HG03196 (cell line): ENCODE results near the gene CGNL1.

Experiments
- ATAC-seq: cut with Tn5 transposase; IDR thresholded peaks from one replicate; pipeline ENCODE4 v1.9.1; 2021; ENCODE audit not compliant: unreplicated experiment

The CGNL1 gene

GRCh38 chr15:57348081-57348480 lies 28.2 kb upstream of the CGNL1 start:
- ATAC-seq: no peak

DNA sequence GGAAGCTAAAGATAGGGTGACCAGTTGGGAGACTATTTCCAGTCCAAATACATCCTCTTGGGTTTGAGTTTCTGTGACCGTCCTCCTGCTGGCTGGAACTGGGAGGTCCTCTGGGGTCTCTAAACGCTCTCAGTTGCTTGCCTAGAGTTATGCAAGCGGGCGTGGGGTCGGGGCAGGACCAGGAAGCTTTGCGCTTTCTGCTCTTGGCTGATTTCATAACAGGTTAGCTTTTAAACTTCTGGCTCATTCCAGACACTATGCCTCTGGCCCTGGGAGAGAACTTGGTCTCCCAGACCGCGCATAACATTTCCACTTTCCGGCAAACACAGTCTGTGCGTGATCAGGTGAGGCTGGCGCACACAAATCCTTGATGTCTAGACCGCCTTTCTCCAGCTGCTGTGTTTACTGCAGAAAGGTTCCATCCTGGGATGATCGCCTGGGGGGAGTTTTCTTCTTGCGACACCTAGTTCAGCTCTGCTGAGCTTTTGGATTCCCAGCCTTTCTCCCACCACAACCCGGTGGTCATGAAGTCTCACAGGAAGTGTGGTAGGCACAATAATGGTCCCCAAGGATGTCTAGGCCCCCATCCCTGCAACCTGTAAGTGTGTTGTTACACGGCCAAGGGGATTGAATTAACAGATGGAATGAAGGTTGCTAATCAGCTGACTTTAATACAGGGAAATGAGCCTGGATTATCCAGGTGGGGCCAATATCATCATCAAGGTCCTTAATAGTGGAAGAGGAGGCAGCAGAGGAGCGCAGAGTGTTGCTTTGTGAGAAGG lies 23.6 kb upstream of the CGNL1 start:
- ATAC-seq: no peak

GRCh38 chr15:57353317-57353804 lies 22.9 kb upstream of the CGNL1 start:
- no peak for ATAC-seq

- ATAC-seq: no peak
These were observed 21.7 kb upstream of the CGNL1 start for GRCh38 chr15:57354436-57355123.

DNA sequence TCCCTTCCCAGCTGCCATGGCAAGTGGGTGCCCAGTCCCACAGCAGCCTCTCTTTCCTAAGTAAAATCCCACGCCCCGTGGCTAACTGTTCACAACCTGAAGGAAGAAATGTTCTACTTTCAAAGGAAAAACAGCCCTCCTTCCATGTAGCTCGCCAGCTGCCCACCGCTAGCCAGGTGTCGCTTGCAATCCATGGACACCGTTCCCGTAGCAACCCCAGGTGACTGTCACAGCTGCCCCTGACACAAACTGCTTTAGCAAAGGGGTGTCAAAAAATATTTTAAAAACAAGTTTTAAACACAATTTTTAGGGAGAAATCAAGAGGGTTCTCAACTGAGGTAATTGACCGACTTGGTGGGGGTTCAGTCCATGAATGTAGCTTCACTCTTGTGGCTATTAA lies 21.0 kb upstream of the CGNL1 start:
- no peak for ATAC-seq

- ATAC-seq: no peak
These were observed 20.1 kb upstream of the CGNL1 start for GRCh38 chr15:57356178-57356577.

- no peak for ATAC-seq
These were observed 19.7 kb upstream of the CGNL1 start for GRCh38 chr15:57356636-57357035.

- no peak for ATAC-seq
These were observed 18.5 kb upstream of the CGNL1 start for GRCh38 chr15:57357799-57358198.

DNA sequence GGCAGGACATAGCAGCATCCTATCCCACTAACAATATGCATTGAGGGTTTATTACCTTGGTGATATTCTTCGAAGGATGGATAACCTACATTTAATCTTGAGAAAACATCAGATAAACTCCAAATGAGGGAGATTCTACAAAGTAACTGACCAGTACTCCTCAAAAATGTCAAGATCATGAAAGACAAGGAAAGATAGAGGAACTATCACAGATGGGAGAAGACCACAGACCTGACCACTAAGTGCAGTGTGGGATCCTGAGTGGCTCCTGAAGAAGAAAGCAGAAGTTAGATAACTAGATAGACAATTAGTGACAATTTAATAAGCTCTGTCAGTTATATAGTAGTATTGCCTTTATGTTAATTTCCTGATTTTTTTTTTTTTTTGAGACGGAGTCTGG lies 17.7 kb upstream of the CGNL1 start:
- no peak for ATAC-seq

GRCh38 chr15:57363661-57364060 lies 12.6 kb upstream of the CGNL1 start:
- ATAC-seq: no peak

GRCh38 chr15:57364282-57365007 lies 11.9 kb upstream of the CGNL1 start:
- no peak for ATAC-seq

GRCh38 chr15:57367556-57367955 lies 8.7 kb upstream of the CGNL1 start:
- no peak for ATAC-seq

DNA sequence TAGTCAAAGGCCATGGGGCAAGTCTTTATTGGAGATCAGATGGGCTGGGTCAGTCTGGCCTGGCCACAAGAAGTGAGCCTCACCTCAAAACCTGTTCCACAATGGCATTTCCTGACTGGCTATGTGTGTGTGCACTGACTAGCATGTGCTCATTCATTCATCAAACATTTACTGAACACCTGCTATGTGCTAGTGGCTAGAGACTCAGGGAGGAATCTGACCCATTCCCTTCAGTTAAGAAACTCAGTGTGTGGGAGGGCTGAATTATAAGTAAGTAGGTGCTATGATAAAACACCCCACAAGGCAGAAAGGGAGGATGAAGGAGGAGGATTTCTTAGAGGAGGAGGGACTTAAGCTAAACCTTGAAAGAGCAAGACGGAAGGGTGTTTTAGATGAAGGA lies 5.4 kb upstream of the CGNL1 start:
- no peak for ATAC-seq

DNA sequence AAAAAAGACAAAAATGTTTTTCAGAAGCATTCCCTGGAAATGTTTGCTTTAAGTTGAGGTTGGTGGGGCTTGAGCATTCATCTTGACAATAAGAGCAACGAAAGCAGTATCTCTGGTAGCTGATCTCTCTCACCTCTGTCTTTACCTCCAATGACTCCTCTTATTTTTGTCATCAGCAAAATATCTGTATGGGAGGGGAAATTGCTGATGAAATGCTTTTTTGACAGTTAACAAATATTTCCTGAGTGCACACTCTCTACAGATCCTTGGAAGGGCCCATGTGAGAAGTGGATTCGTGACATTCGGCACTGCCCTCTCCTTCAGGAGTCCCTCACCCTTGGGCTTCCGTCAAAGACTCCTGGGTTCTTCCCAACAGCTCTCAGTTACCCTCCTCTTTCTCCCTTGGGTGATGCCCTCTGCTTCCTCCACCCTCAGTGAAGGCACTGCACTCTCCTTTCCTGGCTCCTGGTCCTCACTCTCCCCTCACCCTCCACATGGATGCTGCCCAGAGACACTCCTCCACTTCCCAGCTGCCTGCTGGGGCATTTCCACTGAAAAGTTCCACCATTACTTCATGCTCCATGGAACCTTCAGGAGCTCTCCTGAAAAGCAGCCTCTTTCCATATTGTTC lies 2.9 kb upstream of the CGNL1 start:
- no peak for ATAC-seq

GRCh38 chr15:57373882-57374276 lies 2.4 kb upstream of the CGNL1 start:
- no peak for ATAC-seq

DNA sequence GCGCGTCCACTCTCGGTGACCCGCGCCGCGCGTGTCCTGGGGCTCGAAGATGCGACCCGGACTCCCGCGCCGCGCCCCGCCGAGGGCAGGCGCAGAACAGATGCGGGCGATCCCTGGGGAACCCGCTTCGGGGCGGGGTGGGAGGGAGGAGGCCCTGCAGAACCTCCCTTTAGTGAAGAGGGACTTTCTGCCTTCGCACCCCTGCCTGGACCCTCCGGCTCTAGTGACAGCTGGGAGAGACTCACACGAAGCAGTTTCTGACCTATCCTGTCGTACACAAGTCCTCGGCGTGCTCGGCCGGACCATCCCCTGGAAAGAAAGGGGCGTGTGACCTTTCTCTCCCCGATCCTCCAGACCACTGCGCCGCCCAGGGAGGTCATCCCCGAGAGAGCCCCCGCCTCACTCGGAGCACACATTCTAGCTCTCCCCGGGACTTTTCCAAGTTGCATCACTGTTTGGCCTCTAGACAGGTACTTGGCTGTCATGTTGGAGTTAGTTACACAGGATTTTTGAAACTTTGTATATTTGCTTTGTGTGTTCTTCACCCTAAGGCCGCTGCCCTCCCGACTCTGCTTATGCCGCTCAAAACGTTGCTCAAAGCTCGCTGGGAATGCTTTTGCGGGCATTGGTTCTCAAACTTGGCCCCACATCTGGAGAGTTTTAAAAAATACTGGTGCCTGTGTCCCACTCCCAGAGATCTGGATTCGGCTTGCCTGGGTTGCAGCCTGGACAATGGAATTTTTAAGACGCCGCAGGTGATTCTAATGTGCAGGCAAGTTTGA lies 582 bp downstream of the CGNL1 start:
- no peak for ATAC-seq

GRCh38 chr15:57377478-57377847 lies 1.2 kb downstream of the CGNL1 start:
- ATAC-seq: no peak

DNA sequence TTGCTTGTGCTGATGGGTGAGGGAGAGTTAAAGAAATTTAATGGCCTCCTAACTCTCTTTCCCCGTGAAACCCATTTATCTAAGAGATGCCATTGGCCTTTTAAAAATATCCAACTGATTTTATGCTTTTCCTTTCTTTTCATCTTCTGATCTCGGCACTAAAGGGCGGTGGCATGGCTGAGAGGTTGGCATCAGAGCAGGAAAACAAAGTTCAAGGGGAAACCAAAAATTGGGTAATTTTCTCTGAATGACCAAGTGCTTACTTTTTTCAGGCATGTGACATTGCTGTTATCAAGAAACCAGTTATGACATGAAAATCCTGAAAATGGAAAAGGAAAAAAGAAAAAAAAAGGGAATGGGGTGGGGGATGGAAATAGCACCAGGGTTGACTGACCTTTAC lies 3.2 kb downstream of the CGNL1 start:
- no peak for ATAC-seq

GRCh38 chr15:57380854-57381253 lies 4.5 kb downstream of the CGNL1 start:
- no peak for ATAC-seq

GRCh38 chr15:57382215-57382614 lies 5.9 kb downstream of the CGNL1 start:
- ATAC-seq: no peak

- no peak for ATAC-seq
These were observed 6.7 kb downstream of the CGNL1 start for GRCh38 chr15:57382969-57383368.
